ENCODE data around the gene SIGLEC7.

SIGLEC7 gene

DNA sequence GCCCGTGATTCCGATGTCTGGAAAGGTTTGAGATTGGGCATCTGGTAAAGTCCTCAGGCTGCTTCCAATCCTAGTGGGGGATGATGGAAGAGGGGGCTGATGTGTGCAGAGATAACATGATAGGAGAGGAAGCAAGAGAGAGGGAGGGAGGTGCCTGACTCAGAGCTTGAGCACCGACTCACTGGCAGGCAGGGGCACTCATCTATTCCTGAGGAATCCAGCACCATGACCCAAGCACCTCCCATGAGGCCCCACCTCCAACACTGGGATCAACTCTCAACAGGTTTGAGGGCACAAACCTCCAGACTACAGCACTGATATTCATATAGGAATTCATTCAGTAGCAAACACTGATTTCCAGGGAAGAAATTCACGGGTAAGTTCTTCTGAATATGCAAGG is 23.0 kb upstream of the SIGLEC7 start:
- no peak for DNase-seq

DNA sequence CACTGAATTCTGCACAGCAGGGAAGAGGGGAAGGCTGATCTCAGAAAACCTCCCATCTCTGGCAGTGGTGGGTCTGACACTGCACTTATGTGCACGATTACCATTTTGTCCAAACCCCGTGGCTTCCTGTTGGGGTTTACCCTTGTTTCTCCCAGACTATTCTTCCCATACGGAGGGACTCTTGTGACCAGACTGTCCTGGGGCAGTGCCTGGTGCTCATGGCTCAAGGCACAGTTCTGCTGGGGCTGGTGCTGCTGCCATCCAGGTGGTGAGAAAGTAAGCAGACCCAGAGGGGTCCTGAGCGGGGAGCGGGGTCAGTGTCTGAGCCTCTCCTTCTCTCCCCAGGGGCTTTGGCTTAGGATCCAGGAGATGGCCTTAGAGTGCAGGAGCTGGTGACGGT is 22.5 kb upstream of the SIGLEC7 start:
- no peak for DNase-seq

DNA sequence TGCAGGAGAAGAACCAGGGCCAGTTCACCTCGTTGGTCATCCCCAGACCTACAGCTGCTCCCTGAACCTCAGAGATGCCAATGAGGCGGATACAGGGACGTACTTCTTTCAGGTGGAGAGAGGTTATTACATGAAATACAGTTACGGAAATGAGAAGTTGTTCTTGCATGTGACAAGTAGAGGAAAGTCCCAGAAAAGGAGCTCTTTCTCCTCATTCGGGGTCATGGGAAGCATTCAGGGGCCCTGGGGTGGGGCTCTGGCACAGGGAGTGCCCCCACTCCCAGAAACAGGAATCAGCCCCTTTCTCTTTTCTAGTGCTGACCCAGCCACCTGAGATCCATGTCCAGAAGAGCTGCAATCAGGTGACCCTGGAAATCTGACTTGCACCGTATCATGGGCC is 21.9 kb upstream of the SIGLEC7 start:
- DNase-seq, result no peak

DNA sequence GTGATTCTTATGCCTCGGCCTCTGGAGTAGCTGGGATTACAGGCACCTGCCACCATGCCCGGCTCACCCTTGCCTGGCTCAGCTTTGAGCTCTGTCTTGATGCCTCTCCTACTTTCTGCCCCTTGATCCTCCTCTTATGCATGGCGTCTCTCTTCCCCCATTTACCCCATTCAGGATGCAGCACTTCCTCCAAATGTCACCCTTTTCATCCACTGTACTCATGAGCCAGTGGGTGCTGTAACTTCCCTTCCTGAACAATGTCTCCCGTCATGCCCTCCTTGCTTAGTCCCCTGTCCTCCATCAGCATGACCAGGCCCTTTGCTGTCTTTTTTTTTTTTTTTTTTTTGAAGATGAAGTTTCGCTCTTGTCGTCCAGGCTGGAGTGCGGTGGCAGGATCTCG is 20.8 kb upstream of the SIGLEC7 start:
- DNase-seq, result no peak

DNA sequence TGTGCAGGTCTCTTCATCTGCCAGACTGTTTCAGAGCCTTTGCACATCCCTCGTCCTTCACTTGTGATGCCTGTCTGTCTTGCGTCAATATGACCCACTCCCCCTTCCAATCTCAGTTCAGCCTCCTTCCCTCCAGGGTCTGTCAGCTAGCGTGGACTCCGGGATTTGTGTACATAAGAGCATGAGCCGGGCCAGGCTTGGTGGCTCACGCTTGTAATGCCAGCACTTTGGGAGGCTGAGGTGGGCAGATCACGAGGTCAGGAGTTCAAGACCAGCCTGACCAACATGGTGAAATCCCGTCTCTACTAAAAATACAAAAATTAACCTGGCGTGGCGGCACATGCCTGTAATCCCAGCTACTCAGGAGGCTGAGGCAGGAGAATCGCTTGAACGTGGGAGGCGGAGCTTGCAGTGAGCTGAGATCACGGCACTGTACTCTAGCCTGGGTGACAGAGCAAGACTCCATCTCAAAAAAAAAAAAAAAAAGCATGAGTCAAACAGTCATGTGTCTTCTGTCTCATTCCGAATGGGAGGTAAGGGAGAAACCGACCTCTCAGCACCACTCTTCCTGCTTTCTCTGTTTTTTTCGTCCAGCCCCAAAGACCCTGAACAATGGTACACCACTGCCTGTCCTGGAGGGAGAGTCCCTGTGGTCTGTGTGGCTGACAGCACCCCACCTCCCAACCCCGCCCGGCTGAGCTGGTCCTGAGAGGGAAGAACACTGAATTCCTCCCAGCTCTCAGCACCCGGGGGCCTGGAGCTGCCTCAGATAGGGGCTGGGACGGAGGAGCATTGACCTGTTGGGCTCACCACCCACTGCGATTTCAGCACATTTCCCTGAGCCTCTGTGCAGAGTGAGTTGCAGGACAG is 19.8 kb upstream of the SIGLEC7 start:
- DNase-seq, result no peak

DNA sequence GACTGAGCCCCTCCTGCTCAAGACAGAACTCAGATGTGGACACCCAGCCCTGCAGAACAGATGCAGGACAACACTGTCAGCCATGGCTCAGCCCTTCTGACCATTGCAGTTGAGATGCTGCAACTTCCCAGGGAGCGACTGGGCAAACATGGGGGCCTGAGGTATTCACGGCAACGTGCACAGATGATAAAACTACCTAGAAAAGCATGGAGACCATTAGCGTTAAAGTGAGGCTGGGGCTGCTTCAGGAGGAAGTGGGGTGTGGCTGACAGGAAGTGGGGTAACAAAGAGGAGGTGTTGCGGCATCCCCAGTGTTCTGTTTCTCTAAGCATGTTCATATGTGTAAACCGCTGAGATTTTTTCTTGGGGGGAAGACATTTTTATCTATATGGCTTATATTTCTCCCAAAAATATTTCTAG is 18.7 kb upstream of the SIGLEC7 start:
- no peak for DNase-seq

DNA sequence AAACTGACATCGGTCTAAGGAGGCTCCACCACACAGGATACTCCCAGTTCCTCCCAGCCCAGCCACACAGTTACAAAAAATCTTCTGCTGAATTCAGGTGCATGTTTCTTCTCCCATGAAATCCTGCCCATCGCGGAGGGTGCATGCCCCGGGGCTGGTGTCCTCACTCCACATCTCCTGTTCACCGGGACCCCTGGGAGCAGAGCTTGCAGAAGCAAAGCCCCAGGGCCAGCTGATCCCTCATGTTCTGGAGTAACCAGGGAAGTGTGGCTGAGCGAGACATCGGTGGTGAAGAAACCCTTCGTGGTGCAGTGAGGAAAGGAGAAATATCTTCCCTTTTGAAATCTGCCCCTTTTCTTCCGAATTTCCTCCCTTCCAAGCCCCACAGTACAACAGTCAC is 18.3 kb upstream of the SIGLEC7 start:
- DNase-seq, result no peak

DNA sequence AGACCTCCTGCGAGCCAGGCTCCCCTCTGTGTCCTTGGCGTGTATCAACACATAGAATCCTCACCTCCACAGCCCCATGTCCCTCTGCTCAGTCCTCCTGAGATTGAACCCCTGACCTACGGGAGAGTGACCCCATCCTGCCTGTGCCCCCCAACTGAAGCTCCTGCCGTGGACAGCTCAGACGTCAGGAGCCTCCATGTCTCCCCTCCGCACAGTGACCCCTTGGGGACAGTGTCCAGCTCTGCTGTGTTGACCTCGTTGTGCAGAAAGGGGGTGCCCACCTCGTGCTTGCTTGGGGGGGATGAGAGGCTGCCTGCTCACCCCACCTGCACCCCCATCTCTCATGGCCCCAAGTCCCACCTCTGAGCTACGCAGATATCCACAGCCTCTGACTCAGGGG is 17.9 kb upstream of the SIGLEC7 start:
- DNase-seq, result no peak

DNA sequence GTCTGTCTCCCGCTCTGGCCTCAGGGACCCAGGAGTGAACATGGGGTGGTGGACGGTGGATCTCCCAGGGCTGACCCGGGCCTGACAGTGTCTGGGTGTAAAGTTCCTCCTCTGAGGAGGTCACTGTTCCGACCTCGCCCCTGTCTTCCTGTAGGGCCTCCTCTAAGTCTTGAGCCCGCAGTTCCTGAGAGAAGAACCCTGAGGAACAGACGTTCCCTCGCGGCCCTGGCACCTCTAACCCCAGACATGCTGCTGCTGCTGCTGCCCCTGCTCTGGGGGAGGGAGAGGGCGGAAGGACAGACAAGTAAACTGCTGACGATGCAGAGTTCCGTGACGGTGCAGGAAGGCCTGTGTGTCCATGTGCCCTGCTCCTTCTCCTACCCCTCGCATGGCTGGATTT is 17.4 kb upstream of the SIGLEC7 start, which contains the start of gene SIGLEC9:
Gene SIGLEC9 (plus strand): TSS at position 178 of the 400 bp plus-strand sequence. CDS start 69 bp downstream, at position 247.
- DNase-seq, result no peak

DNA sequence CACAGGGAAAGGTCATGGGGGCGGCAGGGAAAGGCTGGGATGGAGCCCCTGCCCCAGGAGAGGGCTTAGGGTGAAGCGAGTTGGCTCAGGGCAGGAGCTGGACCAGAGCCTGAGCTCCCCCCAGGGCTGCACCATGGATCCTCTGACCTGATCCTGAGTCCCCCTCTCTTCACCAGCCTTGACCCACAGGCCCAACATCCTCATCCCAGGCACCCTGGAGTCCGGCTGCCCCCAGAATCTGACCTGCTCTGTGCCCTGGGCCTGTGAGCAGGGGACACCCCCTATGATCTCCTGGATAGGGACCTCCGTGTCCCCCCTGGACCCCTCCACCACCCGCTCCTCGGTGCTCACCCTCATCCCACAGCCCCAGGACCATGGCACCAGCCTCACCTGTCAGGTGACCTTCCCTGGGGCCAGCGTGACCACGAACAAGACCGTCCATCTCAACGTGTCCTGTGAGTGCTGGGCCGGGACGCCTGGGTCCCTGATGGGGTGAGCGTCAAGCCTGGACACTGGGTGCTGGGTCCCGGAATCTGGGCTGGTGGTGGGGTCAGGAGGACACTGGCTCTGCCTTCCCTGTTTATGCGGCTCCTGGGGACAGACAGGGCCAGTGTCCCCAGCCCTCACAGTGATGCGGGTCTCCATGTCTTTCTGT is 16.6 kb upstream of the SIGLEC7 start:
- DNase-seq, result no peak

DNA sequence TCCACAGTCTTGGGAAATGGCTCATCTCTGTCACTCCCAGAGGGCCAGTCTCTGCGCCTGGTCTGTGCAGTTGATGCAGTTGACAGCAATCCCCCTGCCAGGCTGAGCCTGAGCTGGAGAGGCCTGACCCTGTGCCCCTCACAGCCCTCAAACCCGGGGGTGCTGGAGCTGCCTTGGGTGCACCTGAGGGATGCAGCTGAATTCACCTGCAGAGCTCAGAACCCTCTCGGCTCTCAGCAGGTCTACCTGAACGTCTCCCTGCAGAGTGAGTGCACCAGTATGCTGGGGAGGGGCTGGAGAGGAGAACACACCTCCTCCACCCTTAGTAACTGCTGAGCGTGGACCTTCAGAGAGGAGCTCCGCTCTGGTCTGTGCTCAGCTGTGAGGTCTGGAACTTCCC is 15.1 kb upstream of the SIGLEC7 start:
- DNase-seq, result no peak

DNA sequence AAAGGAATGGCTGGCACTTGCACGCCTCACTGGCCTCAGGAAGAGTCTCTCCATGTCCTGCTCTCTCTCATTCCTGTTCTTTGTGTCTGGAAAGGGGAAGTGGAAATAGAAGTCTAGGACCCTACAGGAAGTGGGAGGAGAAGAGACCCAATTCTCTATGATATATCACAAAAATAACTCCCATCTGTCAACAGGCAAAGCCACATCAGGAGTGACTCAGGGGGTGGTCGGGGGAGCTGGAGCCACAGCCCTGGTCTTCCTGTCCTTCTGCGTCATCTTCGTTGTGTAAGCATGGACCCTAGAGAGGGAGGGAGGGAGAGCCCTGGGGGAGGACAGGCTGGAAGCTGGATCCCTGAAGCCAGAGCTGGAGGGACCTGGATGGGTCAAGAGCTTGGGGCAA is 14.3 kb upstream of the SIGLEC7 start:
- no peak for DNase-seq

DNA sequence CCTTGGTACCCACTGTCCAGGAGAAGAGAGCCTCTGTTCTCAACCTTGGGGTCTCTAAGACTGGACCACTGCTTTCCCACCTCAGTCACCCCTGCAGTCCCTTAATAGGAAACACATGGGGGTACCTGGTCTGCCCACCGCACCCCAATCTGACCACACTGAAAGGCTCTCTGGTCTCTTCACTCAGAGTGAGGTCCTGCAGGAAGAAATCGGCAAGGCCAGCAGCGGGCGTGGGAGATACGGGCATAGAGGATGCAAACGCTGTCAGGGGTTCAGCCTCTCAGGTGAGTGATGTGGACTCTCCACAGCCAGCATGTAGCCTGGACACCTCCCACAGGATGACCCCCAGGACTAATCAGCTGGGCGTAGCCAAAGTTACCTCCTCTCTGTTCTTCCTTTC is 13.9 kb upstream of the SIGLEC7 start:
- no peak for DNase-seq

DNA sequence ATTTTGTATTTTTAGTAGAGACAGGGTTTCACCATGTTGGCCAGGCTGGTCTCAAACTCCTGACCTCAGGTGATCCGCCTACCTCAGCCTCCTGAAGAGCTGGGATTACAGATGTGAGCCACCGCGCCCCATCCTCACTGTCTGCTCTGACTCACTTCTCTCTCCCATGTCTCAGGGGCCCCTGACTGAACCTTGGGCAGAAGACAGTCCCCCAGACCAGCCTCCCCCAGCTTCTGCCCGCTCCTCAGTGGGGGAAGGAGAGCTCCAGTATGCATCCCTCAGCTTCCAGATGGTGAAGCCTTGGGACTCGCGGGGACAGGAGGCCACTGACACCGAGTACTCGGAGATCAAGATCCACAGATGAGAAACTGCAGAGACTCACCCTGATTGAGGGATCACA is 12.4 kb upstream of the SIGLEC7 start:
- no peak for DNase-seq

DNA sequence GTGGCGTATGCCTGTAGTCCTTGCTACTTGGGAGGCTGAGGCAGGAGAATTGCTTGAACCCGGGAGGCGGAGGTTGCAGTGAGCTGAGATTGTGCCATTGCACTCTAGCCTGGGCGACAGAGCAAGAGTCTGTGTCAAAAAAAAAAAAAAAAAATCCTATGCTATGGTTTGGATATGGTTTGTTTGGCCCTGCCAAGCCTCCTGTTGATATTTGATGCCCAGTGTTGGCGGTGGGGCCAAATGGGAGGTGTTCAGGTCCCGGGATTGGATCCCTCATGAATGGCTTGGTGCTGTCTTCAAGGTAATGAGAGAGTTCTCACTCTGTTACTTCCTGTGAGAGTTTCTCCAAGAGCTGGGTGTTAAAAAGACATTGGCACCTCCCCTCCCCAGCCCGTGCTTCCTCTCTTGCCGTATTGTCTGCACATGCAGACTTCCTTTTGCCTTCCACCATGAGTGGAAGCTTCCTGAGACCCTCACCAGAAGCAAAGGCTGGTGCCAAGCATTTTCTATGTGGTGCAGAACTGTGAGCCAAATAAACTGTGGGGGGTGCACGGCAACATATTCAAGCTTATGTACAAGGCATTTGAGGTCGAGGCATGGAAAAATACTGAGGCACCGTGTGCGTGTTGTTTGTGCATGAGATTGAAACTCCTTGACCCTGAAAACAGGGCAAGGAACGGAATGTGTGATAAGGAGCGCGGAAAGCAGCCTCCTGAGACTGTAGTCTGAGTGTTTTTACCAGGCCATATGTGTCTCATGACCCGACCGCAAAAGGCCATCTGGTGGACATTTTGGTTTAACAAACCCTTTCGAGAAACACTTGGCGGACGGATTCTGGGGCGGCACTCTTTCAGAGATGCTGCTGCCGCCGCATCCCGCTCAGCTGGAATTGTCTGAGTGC is 10.1 kb upstream of the SIGLEC7 start:
- no peak for DNase-seq

DNA sequence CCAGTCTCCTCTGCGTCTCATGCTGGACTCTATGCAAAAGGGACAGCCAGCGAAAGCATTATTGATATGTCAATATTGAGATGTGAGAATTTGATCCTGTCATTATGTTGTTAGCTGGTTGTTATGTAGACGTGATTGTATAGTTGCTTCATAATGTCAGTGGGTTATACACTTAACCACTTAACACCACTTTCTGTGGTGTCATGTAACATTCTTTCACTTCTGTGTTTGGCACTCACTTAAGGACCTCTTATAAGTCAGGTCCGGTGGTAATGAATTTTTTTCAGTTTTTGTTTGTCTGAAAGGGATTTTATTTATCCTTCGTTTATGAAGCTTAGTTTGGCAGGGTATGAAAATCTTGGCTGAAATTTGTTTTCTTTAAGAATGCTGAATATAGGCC is 7.1 kb upstream of the SIGLEC7 start:
- DNase-seq, result no peak

DNA sequence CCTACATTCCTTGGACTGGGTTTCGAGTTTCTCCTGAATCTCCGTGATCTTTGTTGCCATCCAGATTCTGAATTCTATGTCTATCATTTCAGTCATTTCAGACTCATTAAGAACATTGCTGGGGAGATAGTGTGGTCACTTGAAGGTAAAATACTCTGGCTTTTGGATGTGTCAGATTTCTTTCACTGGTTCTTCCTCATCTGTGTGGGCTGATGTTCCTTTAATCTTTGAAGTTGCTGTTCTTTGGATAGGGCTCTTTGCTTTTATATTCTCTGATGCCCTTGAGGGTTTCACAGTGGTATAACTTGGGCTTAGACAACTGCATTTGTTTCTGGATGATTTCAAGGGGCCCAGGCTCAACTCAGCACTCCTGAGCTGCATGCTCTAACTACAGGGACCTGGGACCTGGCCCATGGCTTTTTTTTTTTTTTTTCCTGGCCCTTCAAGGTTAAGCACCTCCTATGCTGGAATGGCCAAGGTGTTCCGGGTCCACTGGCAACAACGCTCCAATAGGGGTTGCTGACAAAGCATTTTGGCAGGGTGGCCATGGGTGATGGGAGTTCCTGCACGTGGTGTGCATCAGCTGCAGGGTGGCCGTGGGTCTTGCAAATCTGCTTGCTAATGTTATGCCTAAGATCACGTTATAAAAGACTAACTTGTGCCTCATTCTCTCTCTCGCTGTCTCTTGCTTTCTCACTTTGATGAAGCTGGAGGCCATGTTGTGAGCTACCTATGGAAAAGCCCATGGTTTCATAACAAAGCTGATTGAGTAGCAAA is 5.9 kb upstream of the SIGLEC7 start:
- DNase-seq, result no peak

DNA sequence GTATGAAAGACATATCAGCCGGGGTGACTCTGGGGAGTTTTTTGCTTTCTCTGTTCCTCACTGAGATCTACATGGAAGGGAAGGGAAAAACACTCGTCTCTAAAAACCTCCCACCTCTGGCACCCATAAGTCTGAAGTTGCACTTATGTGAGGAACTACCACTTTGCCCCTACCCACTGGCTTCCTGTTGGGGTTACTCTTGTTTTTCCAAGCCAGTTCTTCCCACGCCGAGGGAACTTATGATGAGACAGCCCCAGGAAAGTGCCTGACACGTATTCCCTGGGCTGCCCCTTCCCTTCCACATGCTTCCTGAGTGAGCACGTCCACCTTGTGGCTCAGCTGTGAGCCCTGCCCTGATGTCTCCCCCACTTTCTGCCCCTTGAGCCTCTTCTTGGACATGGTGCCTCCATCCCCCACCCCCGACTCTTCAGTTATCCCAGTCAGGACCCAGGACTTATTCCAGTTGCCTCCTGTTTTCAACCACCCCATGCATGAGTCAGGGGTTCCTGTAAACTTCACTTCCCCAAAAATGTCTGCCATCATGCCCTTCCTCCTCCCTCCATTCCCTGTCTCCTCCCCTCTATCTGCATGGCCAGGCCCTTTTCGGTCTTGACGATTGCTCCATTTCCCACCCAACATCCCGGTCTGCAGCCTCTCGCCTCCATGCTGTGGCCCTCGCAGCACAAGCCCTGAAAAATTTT is 5.1 kb upstream of the SIGLEC7 start:
- DNase-seq, result no peak

DNA sequence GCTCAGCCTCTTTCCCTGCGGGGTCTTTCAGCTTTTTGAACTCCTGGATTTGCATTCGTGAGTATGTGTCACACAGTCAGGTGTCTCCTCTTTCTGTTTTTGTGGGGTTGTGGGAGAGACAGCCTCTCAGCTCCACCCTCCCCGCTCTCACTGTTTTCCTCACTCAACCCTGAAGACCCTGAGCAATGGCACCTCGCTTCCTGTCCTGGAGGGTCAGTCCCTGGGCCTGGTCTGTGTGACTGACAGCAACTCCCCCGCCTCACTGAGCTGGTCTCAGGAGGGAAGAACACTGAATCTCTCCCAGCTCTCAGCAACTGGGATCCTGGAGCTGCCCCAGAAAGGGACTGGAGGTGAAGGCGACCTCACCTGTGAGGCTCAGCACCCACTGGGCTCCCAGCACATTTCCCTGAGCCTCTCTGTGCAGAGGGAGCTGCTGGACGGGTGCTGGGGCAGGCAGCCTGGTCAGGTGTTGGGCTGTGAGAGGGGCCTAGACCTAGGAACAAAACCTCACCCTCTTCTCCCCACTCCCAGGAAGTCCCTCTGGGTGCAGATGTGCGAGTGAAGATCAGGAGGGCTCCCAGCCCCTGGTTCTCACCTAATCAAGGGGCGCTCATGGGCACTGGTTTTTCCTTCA is 4.2 kb upstream of the SIGLEC7 start:
- no peak for DNase-seq

DNA sequence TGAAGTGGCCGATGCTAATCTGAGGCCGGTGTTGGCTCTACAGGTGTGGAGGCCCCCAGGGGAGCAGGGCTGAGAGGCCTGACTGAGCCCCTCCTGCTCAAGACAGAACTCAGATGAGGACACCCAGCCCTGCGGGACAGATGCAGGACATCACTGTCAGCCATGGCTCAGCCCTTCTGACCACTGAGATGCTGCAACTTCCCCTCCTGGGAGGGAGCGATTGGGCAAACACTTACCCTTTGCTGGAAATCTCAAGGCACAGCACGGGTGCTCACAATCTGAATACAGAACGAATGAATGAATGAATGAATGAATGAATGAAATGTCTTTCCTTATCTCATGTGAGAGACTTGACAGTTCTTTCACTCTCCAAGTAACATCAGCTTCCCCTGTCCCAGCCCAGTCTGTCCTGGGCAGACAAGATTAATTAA is 3.5 kb upstream of the SIGLEC7 start:
- no peak for DNase-seq

DNA sequence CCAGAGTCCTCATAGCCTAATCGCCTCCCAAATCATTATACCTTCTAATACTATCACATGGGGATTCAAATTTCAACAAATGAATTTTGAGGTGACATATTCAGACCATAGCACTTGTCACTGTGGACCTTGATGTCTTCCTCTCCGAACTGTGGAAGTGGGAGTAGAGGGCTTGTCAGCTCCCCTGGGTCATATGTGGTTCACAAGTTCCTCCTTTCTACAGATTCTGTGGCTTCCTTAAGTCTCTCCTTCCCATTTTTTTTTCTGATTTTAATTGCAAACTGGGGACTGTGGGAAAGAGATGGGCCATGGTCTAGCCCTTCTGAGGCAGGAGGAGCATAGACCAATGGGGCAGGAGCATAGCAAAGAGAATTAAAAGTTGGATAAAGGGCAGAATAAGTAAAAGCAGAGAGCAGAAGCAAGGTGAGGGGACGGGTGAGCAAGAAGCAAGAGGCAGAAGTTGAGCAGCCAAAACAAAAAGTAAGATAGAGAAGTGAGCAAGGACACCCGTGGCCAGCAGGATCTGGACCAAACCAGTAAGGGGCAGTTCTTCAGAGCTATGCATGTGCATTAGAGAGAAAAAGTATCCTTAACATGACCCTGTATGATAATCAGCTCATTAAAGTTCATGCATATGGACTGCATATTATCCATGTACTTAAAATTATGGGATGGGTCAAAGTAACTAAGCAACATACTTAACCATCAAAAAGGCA is 2.6 kb upstream of the SIGLEC7 start:
- no peak for DNase-seq

Data from NCI-H524 treated with DMSO at 0.1 percent for 48 hours (cell line).